Measurements from ENCODE around the gene CCDC71.

The CCDC71 gene

GRCh38 chr3:49124991-49125670 is 41.0 kb downstream of the CCDC71 start:
- DNase-seq: no peak

- no peak for DNase-seq
Observed at GRCh38 chr3:49124203-49124602, 41.9 kb downstream of the CCDC71 start.

- no peak for DNase-seq
Observed at GRCh38 chr3:49123687-49124086, 42.4 kb downstream of the CCDC71 start.

GRCh38 chr3:49122886-49123545 is 43.1 kb downstream of the CCDC71 start:
- no peak for DNase-seq

GRCh38 chr3:49122451-49122850 is 43.7 kb downstream of the CCDC71 start:
- DNase-seq: no peak

- DNase-seq: no peak
Observed at GRCh38 chr3:49122022-49122421, 44.1 kb downstream of the CCDC71 start.

- DNase-seq: no peak
Observed at GRCh38 chr3:49121132-49121736, 44.9 kb downstream of the CCDC71 start.

GRCh38 chr3:49120438-49121131 is 45.5 kb downstream of the CCDC71 start, which contains the start of gene USP19:
Gene USP19, minus strand, starts transcription at chr3:49120823. Its CDS starts 1,678 bp downstream, at chr3:49119145.
- DNase-seq: peak; percentile 75 to 84

GRCh38 chr3:49120096-49120437 is 46.1 kb downstream of the CCDC71 start:
- DNase-seq: no peak

- DNase-seq: no peak
Observed at GRCh38 chr3:49119439-49119838, 46.7 kb downstream of the CCDC71 start.

- DNase-seq: no peak
Observed at GRCh38 chr3:49119036-49119435, 47.1 kb downstream of the CCDC71 start.
